ENCODE data around the gene NAA16. TPM values are rescaled to one million over a fixed set of nuclear protein-coding genes. Genes with fewer than 3 reads are reported as not detected.

Gene NAA16
- total RNA-seq = 10 to 100 TPM; 15.9 to 25.8 (median 18.7) TPM

DNA sequence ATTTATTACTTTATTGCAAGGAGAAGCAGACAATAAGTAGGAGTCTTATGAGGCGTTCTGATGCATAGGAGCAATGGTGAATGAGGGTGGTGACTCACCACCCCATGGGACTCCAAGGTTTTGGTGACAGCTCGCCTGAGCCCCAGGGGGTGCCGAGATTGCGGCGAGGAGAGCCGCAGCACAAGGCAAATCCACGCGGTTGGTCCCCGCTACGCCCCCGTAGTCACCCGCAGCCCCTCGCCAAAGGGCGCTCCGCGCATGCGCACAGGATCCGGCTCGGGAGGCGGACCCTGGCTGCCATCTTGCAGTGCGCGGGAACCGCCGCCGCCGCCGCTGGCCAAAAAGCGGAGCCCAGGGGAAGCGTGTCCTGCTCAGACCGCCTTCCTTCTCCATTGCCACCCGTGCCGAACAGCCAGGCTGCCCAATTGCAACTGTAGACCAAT is at the start of gene NAA16:
NAA16 (plus strand) TSS at position 305 of the 443 bp plus-strand sequence. CDS start 262 bp downstream, outside the sequence.
- H3K4me3 ChIP-seq (ENCODE audit: low read depth, poor library complexity, severe bottlenecking) = peak within 1 kb of the TSS; percentile 98
- TF ChIP-seq CTCF (IDR thresholded peaks at IDR 0.05) (no peak), POLR2A (IDR thresholded peaks at IDR 0.05) (no peak)
- WGBS, 2 donors = 0 to 1% methylated on average over 12 to 31 of the region's 32 CpGs
- intact Hi-C loops (cut with DNase I; ENCODE audit: low total_unique reads) = no loop called here
- DNase-seq (ENCODE audit: low spot score in 2 of 2) = peak; percentile 79 to 97

DNA sequence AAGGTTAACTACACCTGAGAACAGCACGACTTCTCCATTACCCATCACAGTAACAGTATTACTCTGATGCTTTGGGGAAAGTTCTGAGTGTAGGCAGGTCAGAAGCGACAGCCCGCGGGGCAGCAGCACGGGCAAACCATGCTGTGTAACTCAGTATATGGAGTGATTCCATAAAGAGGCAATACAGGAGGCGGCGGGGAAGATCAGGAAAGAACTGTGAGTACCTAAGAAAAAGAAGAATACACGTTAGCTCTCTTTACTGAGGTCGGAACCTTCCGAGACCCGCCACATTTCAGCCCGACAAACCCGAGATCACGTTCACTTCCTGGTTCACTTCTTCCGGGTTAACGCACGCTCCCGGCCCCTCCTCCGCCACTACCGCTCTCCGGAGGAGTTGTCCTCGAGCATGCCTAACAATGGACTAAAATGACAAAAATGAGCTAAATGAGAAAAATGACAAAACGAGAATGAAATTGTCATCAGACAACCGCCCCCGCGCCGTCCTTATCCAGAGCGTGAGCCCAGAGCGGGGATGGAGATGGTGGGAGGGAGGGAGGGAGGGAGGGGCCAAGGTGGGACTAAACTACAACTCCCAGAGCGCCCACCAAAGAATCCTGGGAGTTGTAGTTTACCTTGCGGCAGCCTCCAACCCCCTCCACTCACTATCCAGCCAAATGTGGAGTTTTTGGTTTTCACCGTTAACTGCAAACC is 47.7 kb upstream of the NAA16 start, which contains the start of gene MTRF1:
MTRF1 (minus strand) TSS at position 316 of the 711 bp plus-strand sequence. CDS start 2,669 bp downstream, outside the sequence.
- H3K4me3 ChIP-seq (ENCODE audit: low read depth, poor library complexity, severe bottlenecking) = peak within 1 kb of the TSS; percentile 55
- WGBS, 2 donors = 0% methylated on average over 32 of the region's 32 CpGs
- intact Hi-C loops (cut with DNase I; ENCODE audit: low total_unique reads) = no loop called here
- TF ChIP-seq POLR2A (IDR thresholded peaks at IDR 0.05) (no peak), CTCF (IDR thresholded peaks at IDR 0.05) (no peak)
- DNase-seq (ENCODE audit: low spot score in 2 of 2) = peak; percentile 76 to 94

DNA sequence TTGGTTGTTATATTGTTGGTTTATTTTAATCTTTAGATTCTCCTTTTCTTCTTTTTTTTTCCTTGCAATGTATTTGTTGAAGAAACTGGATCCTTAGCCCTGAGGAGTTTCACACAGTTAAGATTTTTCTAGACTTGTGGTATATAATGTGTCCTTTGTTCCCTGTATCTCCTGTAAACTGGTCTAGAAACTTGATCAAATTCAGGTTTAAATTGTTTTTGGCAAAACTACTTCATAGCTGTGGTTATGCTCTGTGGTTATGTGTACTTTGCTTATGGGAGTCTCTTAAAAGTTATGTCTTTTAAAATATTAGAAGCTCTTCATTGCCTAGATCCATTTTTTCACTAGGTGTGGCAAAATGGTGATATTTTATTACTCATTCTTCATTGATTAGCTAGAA is 44.0 kb upstream of the NAA16 start:
- no peak for TF ChIP-seq CTCF (IDR thresholded peaks at IDR 0.05)
- TF ChIP-seq POLR2A (IDR thresholded peaks at IDR 0.05) = no peak
- intact Hi-C loops (cut with DNase I; ENCODE audit: low total_unique reads) = no loop called here
- DNase-seq (ENCODE audit: low spot score in 2 of 2) = no peak
- H3K4me3 ChIP-seq (ENCODE audit: low read depth, poor library complexity, severe bottlenecking) = no peak overlapping the region

- no peak overlapping the region for H3K4me3 ChIP-seq (ENCODE audit: low read depth, poor library complexity, severe bottlenecking)
- intact Hi-C loops (cut with DNase I; ENCODE audit: low total_unique reads) = no loop called here
- DNase-seq (ENCODE audit: low spot score in 2 of 2) = no peak
- TF ChIP-seq POLR2A (IDR thresholded peaks at IDR 0.05) (no peak), CTCF (IDR thresholded peaks at IDR 0.05) (no peak)
- 18 to 26% methylated on average over 1 of the region's 1 CpG for WGBS, 2 donors
These were observed 42.3 kb upstream of the NAA16 start for GRCh38 chr13:41268764-41269163.

GRCh38 chr13:41271456-41272285 is 39.4 kb upstream of the NAA16 start:
- intact Hi-C loops (cut with DNase I; ENCODE audit: low total_unique reads) = no loop called here
- DNase-seq (ENCODE audit: low spot score in 2 of 2) = no peak
- 85 to 91% methylated on average over 6 of the region's 6 CpGs for WGBS, 2 donors
- TF ChIP-seq POLR2A (IDR thresholded peaks at IDR 0.05) (no peak), CTCF (IDR thresholded peaks at IDR 0.05) (no peak)
- no peak overlapping the region for H3K4me3 ChIP-seq (ENCODE audit: low read depth, poor library complexity, severe bottlenecking)
